Activated CD4-positive, alpha-beta memory T cell treated with anti-CD3 and anti-CD28 coated beads for 36 hours (primary cell): ENCODE measurements around the gene CLDN19. TPM values are rescaled to one million over a fixed set of nuclear protein-coding genes. Genes with fewer than 3 reads are reported as not detected.

Experiments
- CTCF ChIA-PET: fragments of 350-600 bp; sonication (Branson Sonifier 250); formaldehyde crosslinking; loops from one replicate; lab custom pipeline; 2021; ENCODE audit warnings: antibody characterized with exemption, inconsistent platforms; lab: Charles Lee
- POLR2A ChIA-PET: fragments of 350-600 bp; sonication (Branson Sonifier 250); formaldehyde crosslinking; loops from one replicate; lab custom pipeline; 2021; ENCODE audit warnings: antibody characterized with exemption; lab: Charles Lee
- DNase-seq: peaks from one replicate; pipeline ENCODE4 v3.0.0-alpha.2; 2020
- H3K27ac Mint-ChIP-seq: one replicate; pipeline ENCODE4 v1.8.0; 2021; ENCODE audit warnings: mixed read lengths
- H3K27me3 Mint-ChIP-seq: one replicate; pipeline ENCODE4 v1.8.0; 2021; ENCODE audit warnings: mixed read lengths
- H3K36me3 Mint-ChIP-seq: one replicate; pipeline ENCODE4 v1.8.0; 2021; ENCODE audit warnings: mixed read lengths
- H3K4me1 Mint-ChIP-seq: one replicate; pipeline ENCODE4 v1.8.0; 2021; ENCODE audit warnings: low read depth, mixed read lengths
- H3K4me3 Mint-ChIP-seq: one replicate; pipeline ENCODE4 v1.8.0; 2021; ENCODE audit warnings: mild to moderate bottlenecking, mixed read lengths
- H3K9me3 Mint-ChIP-seq: one replicate; pipeline ENCODE4 v1.8.0; 2021; ENCODE audit warnings: mixed read lengths
- intact Hi-C: fragments of 100-400 bp; cut with micrococcal nuclease; formaldehyde crosslinking; loops from one replicate; pipeline ENCODE4 v1.15.1; 2023
- total RNA-seq, 2 experiments: library from RNA; stranded (reverse); gene quantifications; one replicate each; pipeline ENCODE4 v1.2.3, GENCODE V29; 2021

CLDN19 gene, protein sequence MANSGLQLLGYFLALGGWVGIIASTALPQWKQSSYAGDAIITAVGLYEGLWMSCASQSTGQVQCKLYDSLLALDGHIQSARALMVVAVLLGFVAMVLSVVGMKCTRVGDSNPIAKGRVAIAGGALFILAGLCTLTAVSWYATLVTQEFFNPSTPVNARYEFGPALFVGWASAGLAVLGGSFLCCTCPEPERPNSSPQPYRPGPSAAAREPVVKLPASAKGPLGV
- total RNA-seq, result not detected

- no peak within 1 kb of the TSS for H3K27ac Mint-ChIP-seq
- intact Hi-C loops, result loop anchor here (10.0 kb wide), 2 partner anchors 395 to 595 kb away; no protein-coding TSS in a partner anchor
- H3K27me3 Mint-ChIP-seq, result no peaks in the 10 kb centered on the region
- no peaks in the 10 kb centered on the region for H3K9me3 Mint-ChIP-seq
- ChIA-PET POLR2A (no interaction called here), CTCF (interaction anchor here (0.6 kb wide), 1 partner anchor 9 kb away, joined by 3 read pairs; no protein-coding TSS in a partner anchor)
- H3K36me3 Mint-ChIP-seq, result no peaks in the 10 kb centered on the region
- DNase-seq, result no peak
- H3K4me1 Mint-ChIP-seq, result peaks cover 5% of the 10 kb centered on the region
- no peak within 1 kb of the TSS for H3K4me3 Mint-ChIP-seq
Measured at GRCh38 chr1:42739753-42740700, at the start of gene CLDN19. CLDN19 (minus strand) TSS chr1:42740236; CDS start chr1:42740063, 173 bp downstream.

DNA sequence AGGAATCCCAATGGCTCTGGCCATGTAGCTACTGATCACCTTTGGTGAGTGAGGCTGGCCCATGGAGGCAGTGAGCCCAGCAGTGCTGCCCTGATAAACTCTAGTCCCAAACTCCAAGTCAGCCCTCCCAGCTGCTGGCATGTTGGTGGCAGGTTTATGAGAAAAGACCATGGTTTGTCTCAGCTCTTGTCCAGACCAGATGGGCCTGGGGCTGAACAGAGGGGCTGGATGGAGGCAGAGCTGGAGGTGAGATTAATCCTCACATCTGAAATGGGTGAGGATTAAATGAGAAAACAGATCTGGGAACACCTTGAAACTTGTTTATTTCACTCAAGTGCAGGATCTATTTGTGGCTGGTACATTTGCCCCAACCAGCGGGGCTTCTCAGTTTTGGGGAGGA is 48.0 kb upstream of the CLDN19 start:
- Mint-ChIP-seq H3K27me3 (no peaks in the 10 kb centered on the region), H3K4me1 (peaks cover 10% of the 10 kb centered on the region), H3K9me3 (no peaks in the 10 kb centered on the region), H3K27ac (no peak overlapping the region), H3K4me3 (no peak overlapping the region), H3K36me3 (no peaks in the 10 kb centered on the region)
- POLR2A ChIA-PET, result no interaction called here
- no peak for DNase-seq
- CTCF ChIA-PET, result no interaction called here
- intact Hi-C loops, result no loop called here

DNA sequence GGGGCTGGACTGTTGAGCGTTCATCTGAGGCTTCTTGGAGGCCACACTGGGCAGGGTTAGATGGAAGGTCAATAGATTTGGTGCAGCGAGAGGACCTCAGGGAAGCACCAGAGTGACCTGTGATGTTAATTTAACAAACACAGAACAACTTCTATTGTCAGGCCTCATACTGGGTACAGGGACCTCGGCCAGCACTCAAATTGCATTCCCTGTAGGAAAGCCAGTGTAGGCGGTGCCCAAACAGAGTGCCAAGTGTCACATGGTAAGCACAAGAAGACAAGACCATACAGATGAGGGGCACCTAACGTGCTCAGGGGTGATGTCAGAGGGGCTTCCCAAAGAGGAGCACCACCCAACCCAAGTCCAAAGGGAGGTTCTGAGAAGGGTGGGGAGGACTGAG is 46.1 kb upstream of the CLDN19 start:
- Mint-ChIP-seq H3K4me3 (peak overlapping the region; percentile 40), H3K9me3 (no peaks in the 10 kb centered on the region), H3K27me3 (no peaks in the 10 kb centered on the region), H3K36me3 (peaks cover 3% of the 10 kb centered on the region), H3K27ac (no peak overlapping the region), H3K4me1 (peaks cover 10% of the 10 kb centered on the region)
- ChIA-PET CTCF (no interaction called here), POLR2A (interaction anchor here (1.3 kb wide), 1 partner anchor 19 kb away, joined by 4 read pairs; the partner anchor contains the start of genes C1orf50 and P3H1)
- intact Hi-C loops, result no loop called here
- DNase-seq, result no peak

DNA sequence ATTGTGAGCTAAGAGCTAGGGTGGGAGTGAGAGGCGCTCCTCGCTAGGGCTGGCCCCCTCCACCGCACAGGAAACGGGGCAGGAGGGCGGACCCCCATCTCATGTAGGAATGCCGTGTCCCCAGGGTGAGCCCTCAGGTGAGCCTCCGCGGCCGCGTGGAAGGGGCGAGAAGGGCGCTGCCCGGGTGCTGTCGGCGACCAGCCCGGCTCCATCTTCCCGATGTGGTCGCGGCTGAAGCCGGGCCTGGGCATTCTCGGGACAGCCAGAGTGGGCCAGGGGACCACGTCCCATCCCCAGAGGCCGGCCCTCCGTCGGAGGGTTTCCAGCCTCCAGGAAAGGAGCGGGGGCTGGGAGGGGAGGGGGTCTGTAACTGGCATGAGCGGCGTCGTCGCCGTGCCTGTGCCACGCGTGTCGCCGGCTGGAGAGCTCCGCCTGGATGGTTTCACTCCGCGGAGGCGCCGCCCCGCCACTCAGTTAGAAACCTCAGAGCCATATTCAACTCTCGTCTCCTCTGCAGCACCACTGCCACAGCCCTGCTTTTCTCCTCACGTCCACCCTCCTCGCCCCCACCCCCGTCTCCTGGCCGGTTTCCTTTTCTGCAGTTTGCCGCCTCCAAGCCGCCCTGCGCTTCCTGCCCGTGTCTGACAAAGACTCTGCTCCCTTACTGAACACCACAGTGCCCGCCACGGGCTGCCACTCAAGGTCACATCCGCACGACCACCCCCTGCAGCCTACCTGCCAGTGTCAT is 45.1 kb upstream of the CLDN19 start, which contains the start of gene TMEM269:
TSS of gene TMEM269 (plus strand) at position 46 of the 748 bp plus-strand sequence. CDS start 4,903 bp downstream, outside the sequence.
- peaks cover 9% of the 10 kb centered on the region for H3K36me3 Mint-ChIP-seq
- H3K9me3 Mint-ChIP-seq, result no peaks in the 10 kb centered on the region
- ChIA-PET CTCF (no interaction called here), POLR2A (interaction anchor here (1.3 kb wide), 1 partner anchor 18 kb away, joined by 4 read pairs; the partner anchor contains the start of genes C1orf50 and P3H1)
- peak; percentile 78 for DNase-seq
- intact Hi-C loops, result no loop called here
- H3K27me3 Mint-ChIP-seq, result no peaks in the 10 kb centered on the region
- peaks cover 10% of the 10 kb centered on the region for H3K4me1 Mint-ChIP-seq
- H3K4me3 Mint-ChIP-seq, result peak within 1 kb of the TSS; percentile 40
- no peak within 1 kb of the TSS for H3K27ac Mint-ChIP-seq

- ChIA-PET CTCF (no interaction called here), POLR2A (no interaction called here)
- Mint-ChIP-seq H3K4me3 (no peak overlapping the region), H3K4me1 (peaks cover 10% of the 10 kb centered on the region), H3K36me3 (peaks cover 10% of the 10 kb centered on the region), H3K27me3 (no peaks in the 10 kb centered on the region), H3K9me3 (no peaks in the 10 kb centered on the region), H3K27ac (no peak overlapping the region)
- DNase-seq, result no peak
- intact Hi-C loops, result no loop called here
Measured at GRCh38 chr1:42784547-42784945, 44.5 kb upstream of the CLDN19 start.

DNA sequence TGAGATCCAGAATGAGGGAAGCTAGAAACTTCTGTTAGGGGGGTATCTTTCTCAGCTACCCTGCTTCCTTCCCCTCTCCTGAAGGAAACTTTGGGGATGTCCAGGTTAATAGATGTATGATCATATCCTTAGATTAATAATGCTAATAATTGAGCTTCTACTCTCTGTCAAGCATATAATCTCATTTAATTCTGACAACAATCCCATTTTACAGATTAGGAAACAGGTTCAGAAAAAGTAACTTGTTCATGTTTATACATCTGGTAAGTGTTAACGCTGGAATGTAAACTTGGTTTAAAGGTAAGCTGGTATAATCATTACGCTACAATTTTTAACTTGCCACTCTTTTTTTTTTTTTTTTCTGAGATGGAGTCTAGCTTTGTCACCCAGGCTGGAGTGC is 43.1 kb upstream of the CLDN19 start:
- H3K27me3 Mint-ChIP-seq, result no peaks in the 10 kb centered on the region
- ChIA-PET CTCF (interaction anchor here (0.8 to 1.6 kb wide), 2 partner anchors 17 to 38 kb away, joined by 3 to 5 read pairs; partner anchors contain the start of genes C1orf50 and P3H1), POLR2A (interaction anchor here (0.6 to 0.9 kb wide), 3 partner anchors 16 to 869 kb away, joined by 3 read pairs; partner anchors contain the start of genes C1orf50 and P3H1)
- H3K4me1 Mint-ChIP-seq, result peaks cover 12% of the 10 kb centered on the region
- intact Hi-C loops, result no loop called here
- DNase-seq, result no peak
- H3K9me3 Mint-ChIP-seq, result no peaks in the 10 kb centered on the region
- H3K36me3 Mint-ChIP-seq, result peaks cover 13% of the 10 kb centered on the region
- no peak overlapping the region for H3K4me3 Mint-ChIP-seq
- H3K27ac Mint-ChIP-seq, result no peak overlapping the region

DNA sequence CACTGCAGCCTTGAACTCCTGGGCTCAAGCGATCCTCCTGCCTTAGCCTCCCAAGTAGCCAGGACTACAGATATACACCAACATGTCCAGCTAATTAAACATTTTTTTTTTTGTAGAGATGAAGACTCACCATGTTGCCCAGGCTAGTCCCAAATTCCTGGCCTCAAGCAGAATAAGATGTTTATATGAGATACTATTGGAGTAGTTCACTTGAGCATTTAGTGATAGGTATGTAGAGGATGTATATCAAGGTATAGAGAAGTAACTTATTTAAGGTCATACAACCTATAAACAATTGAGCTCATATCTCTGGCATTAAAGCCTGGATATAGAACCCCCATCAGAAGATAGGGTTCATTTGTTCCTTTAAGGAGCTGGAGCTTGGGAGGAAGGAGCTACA is 40.1 kb upstream of the CLDN19 start:
- ChIA-PET POLR2A (interaction anchor here (0.7 to 1.9 kb wide), 2 partner anchors 13 to 86 kb away, joined by 3 to 7 read pairs; partner anchors contain the start of genes C1orf50 and P3H1), CTCF (interaction anchor here (1.0 to 2.4 kb wide), 4 partner anchors 41 to 293 kb away, joined by 3 to 16 read pairs (median 4); no protein-coding TSS in a partner anchor)
- Mint-ChIP-seq H3K36me3 (peaks cover 28% of the 10 kb centered on the region), H3K9me3 (no peaks in the 10 kb centered on the region), H3K27ac (no peak overlapping the region), H3K4me3 (no peak overlapping the region), H3K4me1 (peaks cover 5% of the 10 kb centered on the region), H3K27me3 (no peaks in the 10 kb centered on the region)
- intact Hi-C loops, result no loop called here
- DNase-seq, result no peak

GRCh38 chr1:42779725-42780124 is 39.7 kb upstream of the CLDN19 start:
- no peak overlapping the region for H3K27ac Mint-ChIP-seq
- ChIA-PET POLR2A (interaction anchor here (0.6 to 1.9 kb wide), 3 partner anchors 13 to 713 kb away, joined by 3 to 7 read pairs (median 3); partner anchors contain the start of genes C1orf50 and P3H1), CTCF (interaction anchor here (1.0 to 3.9 kb wide), 6 partner anchors 13 to 293 kb away, joined by 3 to 27 read pairs (median 10); partner anchors contain the start of genes C1orf50 and P3H1)
- no peak for DNase-seq
- no peaks in the 10 kb centered on the region for H3K27me3 Mint-ChIP-seq
- H3K4me1 Mint-ChIP-seq, result peaks cover 9% of the 10 kb centered on the region
- no peaks in the 10 kb centered on the region for H3K9me3 Mint-ChIP-seq
- intact Hi-C loops, result no loop called here
- no peak overlapping the region for H3K4me3 Mint-ChIP-seq
- peaks cover 33% of the 10 kb centered on the region for H3K36me3 Mint-ChIP-seq

DNA sequence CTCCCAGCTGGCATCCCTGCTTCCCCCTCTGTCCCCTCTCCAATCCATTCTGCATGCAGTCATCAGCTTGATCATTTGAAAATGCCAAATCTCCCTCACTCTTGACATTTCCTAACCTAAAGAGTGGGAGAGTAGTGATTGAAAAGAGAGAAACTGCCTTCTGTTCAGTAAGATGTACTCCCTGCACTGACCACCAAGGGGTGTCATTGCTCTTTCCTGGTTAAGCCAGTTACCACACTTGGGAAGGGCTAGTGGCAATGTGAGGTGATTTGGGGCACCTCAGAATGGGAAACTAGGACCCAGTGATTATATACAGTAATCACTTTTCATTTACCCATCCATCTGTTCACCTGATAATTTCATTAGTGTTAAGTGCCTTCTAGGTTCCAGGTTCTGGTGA is 37.8 kb upstream of the CLDN19 start:
- H3K36me3 Mint-ChIP-seq, result peaks cover 41% of the 10 kb centered on the region
- peak; percentile 41 for DNase-seq
- no peaks in the 10 kb centered on the region for H3K9me3 Mint-ChIP-seq
- no peak overlapping the region for H3K27ac Mint-ChIP-seq
- CTCF ChIA-PET, result interaction anchor here (0.8 to 3.9 kb wide), 14 partner anchors 8 to 295 kb away, joined by 3 to 55 read pairs (median 6); partner anchors contain the start of genes C1orf50, P3H1, SVBP and ZNF691
- intact Hi-C loops, result loop anchor here (1.0 kb wide), 1 partner anchor 295 kb away; no protein-coding TSS in a partner anchor
- H3K27me3 Mint-ChIP-seq, result no peaks in the 10 kb centered on the region
- H3K4me1 Mint-ChIP-seq, result peaks cover 20% of the 10 kb centered on the region
- POLR2A ChIA-PET, result no interaction called here
- no peak overlapping the region for H3K4me3 Mint-ChIP-seq

DNA sequence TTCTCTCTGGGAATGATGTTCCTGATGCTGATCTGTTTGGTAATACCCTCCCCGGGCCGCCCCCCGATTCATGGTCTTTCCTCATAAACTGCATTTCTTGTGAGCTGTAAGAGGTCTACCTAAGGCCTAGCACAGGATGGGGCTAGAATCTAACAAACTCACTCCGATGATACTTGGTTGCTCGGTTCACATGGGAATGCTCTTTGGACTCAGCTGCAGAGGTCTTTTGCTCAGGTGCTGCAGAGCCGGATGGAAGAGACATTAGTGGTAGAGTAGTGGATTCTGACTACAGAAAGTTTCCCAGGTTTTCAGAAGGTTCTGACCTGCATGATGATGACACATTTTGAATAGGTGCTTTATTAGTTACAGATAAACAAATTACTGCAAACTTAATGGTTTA is 36.5 kb upstream of the CLDN19 start:
- Mint-ChIP-seq H3K9me3 (no peaks in the 10 kb centered on the region), H3K4me1 (peaks cover 27% of the 10 kb centered on the region), H3K27ac (no peak overlapping the region), H3K36me3 (peaks cover 42% of the 10 kb centered on the region), H3K27me3 (no peaks in the 10 kb centered on the region), H3K4me3 (no peak overlapping the region)
- intact Hi-C loops, result no loop called here
- ChIA-PET CTCF (interaction anchor here (0.9 to 3.9 kb wide), 7 partner anchors 10 to 297 kb away, joined by 4 to 55 read pairs (median 21); partner anchors contain the start of genes C1orf50, P3H1, SVBP and ZNF691), POLR2A (interaction anchor here (1.0 kb wide), 1 partner anchor 9 kb away, joined by 3 read pairs; the partner anchor contains the start of genes C1orf50 and P3H1)
- no peak for DNase-seq
